HG03175 (cell line): Measurements from ENCODE around the gene TCN2.
"Not testable (repeated sequence)": the region's sequence is repeated elsewhere in the genome, so short reads cannot be mapped to it uniquely, and the experiment has no call there.

Experiments used
- ATAC-seq: cut with Tn5 transposase; IDR thresholded peaks from one replicate; pipeline ENCODE4 v1.9.1; 2021; ENCODE audit warnings: mild to moderate bottlenecking, moderate library complexity; ENCODE audit not compliant: unreplicated experiment

The TCN2 gene

GRCh38 chr22:30606455-30607299 lies at the start of gene TCN2:
Gene TCN2 (plus strand): TSS chr22:30607174. CDS start chr22:30607332, 158 bp downstream.
- no peak for ATAC-seq

GRCh38 chr22:30557243-30557642 lies 49.7 kb upstream of the TCN2 start:
- no peak for ATAC-seq

DNA sequence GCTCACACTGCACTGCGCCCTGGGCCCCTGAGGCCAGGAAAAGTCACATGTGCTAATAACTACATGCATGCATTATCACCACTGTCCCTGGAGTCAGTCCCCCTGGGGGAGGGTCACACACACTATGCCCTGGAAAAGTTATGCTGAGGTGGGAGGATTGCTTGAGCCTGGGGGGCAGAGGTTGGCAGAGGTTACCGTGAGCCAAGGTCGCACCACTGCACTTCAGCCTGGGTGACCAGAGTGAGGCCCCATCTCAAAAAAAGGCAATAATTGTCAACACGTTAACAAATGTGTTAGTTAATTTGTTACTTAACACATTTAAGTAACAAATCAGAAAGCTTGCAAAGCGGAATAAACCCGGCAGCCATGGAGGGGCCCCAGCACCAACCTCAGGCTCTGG lies 47.1 kb upstream of the TCN2 start:
- ATAC-seq: no peak

DNA sequence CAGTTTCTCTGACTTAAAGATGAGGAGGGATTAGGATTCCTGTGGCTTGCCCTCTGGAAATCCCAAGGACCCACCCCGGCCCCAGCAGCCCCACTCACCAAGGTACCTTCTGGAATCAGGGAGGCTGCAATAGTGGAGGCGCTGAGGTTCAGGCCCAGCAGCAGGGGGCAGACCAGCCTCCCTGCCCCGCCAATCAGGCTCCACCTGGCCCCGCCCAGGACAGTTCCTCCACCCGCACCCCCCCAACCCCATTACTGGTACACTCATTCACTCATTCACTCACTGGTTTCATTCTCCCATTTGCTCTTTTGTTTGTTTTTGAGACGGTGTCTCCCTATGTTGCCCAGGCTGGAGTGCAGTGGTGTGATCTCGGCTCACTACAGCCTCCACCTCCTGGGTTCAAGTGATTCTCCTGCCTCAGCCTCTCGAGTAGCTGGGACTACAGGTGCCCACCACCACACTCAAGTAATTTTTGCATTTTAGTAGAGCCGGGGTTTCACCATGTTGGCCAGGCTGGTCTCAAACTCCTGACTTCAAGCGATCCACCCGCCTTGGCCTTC lies 46.3 kb upstream of the TCN2 start:
- ATAC-seq: not testable (repeated sequence)

GRCh38 chr22:30561402-30562189 lies 45.4 kb upstream of the TCN2 start:
- ATAC-seq: no peak

DNA sequence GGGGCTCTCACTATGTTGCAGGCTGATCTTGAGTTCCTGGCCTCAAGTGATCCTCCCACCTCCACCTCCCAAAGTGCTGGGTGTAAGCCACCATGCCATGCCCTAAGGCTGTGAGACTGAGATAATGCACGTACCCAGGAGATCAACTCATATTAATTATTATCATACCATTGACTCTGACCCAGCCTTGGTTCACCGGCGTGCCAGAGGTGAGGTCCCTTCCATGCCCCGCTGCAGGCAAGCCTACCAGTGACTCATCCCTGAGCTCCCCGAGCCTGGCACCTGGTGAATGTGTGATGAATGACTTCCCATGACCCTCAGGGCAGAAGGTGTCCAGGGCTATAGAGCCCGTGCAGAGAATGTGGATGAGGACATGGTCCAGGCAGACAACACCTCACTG lies 44.6 kb upstream of the TCN2 start:
- ATAC-seq: no peak

DNA sequence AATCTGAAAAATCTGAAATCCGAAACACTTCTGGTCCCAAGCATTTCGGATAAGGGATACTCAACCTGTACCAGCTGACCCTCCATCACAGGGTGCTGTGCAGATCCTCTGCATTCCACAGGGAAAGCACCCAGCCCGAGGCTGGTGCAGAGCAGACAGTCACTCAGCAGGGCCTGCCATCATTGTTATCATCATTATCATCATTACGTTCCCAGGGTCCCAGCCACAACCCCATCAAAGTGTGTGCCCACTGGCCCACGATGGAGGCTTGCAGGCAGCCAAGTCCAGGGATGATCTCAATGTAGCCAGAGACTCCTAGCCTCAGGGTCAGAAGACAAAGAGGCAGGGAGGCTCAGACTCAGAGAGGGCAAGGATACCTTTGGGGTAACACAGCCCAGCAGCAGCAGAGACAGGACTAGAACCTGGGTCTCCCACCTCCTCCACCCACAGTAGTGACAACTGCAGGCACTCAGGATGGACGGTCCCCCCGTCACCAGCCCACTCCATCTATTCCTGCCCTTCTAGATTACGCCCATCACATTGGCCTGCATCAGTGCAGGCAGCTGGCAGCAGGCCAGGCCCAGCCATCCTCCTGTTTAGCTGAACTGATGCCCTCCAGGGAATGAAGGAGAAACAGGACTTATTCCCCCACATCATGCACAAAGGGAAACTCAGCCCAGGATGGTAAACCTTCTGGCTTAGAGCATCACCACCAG lies 42.8 kb upstream of the TCN2 start:
- no peak for ATAC-seq

DNA sequence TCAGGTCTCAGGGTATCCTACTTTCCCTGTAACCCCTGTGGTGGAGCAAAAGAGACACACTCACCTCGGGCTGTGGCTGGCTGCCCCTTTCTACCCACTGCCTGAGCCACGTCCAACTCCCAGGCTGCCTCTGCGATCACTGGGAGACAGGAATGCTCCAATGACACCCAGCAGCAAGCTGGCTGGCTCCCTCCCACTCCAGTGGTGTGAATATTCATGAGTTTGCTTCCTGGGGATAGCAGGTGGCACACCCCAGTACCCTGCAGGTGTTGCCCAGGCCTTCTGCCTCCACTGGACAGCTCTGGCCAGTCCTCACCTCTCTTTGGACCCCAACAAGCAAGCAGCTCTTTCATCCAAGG lies 42.2 kb upstream of the TCN2 start:
- no peak for ATAC-seq

DNA sequence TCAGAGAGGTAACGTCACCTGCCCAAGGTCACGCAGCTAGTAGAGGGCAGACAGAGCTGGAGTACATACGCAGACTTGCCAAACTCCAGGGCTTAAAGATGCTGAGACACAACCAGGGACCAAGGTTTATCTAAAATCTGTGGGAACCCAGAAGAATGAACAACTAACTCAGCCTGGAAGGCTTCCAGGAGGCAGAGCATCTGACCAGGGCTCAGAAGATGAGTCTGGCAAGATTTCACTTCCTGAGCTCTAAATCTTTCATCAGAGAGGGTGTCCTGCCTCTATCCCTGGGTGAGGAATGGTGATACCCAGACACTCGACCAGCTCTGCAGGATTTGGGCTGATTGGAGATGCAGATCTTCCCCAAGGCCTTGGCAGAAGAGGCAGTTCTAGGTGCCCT lies 41.6 kb upstream of the TCN2 start:
- ATAC-seq: no peak

GRCh38 chr22:30566125-30566524 lies 40.8 kb upstream of the TCN2 start:
- no peak for ATAC-seq

DNA sequence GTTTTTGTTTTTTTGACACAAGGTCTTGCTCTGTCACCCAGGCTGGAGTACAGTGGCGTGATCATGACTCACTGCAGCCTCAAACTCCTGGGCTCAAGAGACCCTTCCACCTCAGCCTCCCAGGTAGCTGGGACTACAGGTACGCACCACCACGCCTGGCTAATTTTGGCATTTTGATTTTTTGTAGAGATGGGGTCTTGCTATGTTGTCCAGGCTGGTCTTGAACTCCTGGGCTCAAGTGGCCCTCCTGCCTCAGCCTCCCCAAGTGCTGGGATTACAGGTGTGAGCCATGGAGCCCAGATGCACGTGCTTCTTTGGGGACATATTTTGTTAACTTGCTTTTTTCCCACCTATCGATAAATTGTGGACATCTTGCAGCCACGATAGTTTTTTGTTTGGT lies 39.7 kb upstream of the TCN2 start:
- not testable (repeated sequence) for ATAC-seq

DNA sequence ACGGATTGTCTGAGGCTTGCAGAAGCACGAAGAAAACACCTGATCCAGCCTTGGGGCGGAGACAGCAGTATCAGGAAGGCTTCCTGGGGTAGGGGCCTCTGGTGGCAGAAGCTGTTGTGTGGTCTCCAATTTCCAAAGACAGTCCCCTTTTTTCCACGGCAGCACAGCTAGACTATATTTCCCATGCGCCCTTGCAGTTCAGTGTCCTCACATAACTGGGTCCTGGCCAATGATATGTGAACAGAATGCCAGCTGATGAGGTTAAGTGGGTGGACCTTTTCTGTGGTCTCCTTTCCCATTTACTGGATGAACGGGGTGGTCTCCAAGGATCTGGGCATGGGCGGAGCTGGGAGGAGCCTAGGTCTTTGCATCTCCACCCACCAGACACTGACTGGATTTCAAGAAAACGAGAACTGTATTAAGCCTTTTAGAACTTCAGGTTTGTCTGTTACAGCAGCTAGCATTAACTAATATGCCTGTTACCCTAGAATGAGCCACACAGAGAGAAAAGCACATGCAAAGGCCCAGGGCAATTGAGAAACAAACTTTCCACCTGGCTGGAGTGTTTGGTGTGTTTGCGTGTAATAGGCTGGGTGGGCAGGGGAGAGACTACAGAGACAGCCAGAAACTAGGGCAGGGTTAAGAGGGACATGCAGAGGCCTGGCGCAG lies 38.7 kb upstream of the TCN2 start:
- no peak for ATAC-seq

DNA sequence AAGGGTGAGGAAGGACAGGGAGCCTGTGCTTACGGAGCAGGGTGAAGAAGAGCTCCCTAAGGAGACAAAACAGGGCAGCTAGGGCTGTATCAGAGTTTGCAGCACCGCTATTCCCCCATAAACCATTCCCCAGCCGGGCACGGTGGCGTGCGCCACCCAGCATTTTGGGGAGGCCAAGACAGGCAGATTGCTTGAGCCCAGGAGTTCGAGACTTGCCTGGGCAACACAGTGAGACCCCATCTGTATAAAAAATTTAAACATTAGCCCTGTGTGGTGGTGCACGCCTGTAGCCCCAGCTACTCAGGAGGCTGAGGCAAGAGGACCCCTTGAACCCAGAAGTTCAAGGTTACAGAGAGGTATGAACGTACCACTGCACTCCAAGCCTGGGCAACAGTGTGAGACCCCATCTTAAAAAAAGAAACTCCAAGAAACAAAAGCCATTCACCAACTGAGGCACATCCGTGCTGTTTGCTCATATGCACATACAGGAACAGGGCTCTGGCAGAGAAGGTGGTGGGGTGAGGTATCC lies 37.2 kb upstream of the TCN2 start:
- no peak for ATAC-seq

- ATAC-seq: no peak
Measured at GRCh38 chr22:30572210-30572609, 34.8 kb upstream of the TCN2 start.

GRCh38 chr22:30572840-30573593 lies 34.0 kb upstream of the TCN2 start:
- no peak for ATAC-seq

DNA sequence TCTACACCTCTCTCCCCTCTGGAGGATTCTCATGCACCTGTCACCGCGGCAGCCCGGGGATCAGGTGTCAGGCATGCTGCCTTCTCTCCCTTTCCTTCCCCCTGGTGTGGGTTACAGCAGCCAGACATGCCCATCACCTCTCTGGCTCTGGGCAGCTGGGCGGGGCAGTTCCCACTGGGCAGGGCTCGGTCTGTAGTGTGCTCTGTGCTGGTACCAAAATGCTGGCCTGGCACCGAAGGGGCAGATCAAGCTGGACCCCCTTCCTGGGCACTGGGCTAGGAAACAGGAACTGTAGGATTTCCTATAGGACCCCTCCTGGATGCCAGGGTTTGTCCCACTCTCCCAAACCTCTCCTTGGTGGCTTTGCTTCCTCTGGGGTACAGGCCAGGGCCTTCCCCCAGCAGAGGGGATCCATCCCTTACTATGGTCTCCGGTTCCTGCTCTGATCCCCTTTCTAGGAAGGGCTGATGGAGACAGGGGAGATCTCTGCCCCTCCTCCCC lies 33.3 kb upstream of the TCN2 start:
- no peak for ATAC-seq

GRCh38 chr22:30574095-30574981 lies 32.6 kb upstream of the TCN2 start, which contains the start of gene GAL3ST1:
Gene GAL3ST1 (minus strand): TSS chr22:30574665. CDS start chr22:30557392, 17,273 bp downstream.
- no peak for ATAC-seq

DNA sequence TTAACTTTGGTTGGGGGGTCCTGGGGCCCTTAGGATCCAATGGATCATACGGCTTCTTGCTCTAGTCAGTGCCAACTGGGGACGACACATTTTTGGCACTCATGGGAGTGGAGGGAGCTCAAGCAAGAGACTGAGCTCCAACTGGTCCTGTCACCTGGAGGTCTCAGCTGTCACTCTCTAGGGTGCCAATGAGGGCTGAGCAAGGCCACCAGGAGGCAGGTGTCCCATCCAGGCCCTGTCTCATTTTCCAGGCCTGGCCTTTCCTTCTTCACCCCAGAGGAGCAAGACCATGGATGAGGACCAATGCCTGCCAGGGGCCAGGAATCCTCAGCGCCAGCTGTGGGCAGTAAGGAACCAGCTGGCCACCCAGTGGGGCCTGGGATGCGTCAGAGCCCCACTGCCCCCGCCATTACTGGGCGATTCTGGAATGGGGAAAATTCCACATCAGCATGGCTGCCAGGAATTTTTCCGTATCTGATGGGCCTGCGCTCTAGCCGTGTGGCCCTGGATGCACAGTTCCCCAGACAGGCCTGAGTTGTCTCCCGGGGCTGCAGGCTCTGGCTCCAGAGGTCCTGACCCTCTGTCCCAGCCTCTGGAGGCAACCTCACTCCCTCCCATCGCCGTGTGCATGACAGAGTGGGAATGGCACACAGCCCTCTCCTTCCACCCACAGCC lies 31.8 kb upstream of the TCN2 start:
- ATAC-seq: no peak
